Sigmoid colon (tissue), 7 donors: ENCODE measurements around the gene INF2. TPM values are rescaled to one million over a fixed set of nuclear protein-coding genes. Genes with fewer than 3 reads are reported as not detected.

ENCODE experiments used
- DNase-seq: peaks from one replicate; pipeline ENCODE4 v3.0.0-alpha.2; 2019
- H3K27ac ChIP-seq, 4 donors: fragments of 200-600 bp; sonication (generic); one replicate each; pipeline ENCODE4 v1.5.1; 2016 to 2019; ENCODE audit warnings: mild to moderate bottlenecking in 1 of 4
- H3K27me3 ChIP-seq, 3 donors: fragments of 200-600 bp; sonication (generic); one replicate each; pipeline ENCODE4 v1.5.1; 2019; ENCODE audit warnings: mild to moderate bottlenecking in 1 of 3
- H3K36me3 ChIP-seq, 4 donors: fragments of 200-600 bp; sonication (generic); one replicate each; pipeline ENCODE4 v1.5.1; 2016 to 2019
- H3K4me1 ChIP-seq, 4 donors: fragments of 200-600 bp; sonication (generic); one replicate each; pipeline ENCODE4 v1.5.1; 2017 to 2019
- H3K4me3 ChIP-seq, 4 donors: fragments of 200-600 bp; sonication (generic); one replicate each; pipeline ENCODE4 v1.5.1; 2017 to 2019; ENCODE audit warnings: mild to moderate bottlenecking in 2 of 4, moderate library complexity in 1 of 4
- H3K9me3 ChIP-seq, 4 donors: fragments of 200-600 bp in 3 of 4; sonication (generic) in 3 of 4; one replicate each; pipeline versions ENCODE4 v1.5.1 to v1.6.1; 2013 to 2019
- EP300 ChIP-seq, 4 donors: sonication (generic); formaldehyde crosslinking; IDR thresholded peaks; one replicate each; pipeline ENCODE4 v1.6.1; 2017; ENCODE audit warnings: antibody characterized with exemption in 4 of 4
- POLR2A ChIP-seq, 2 donors: fragments of 450-650 bp; IDR thresholded peaks; one replicate each; pipeline ENCODE4 v1.6.1; 2016; ENCODE audit warnings: antibody characterized with exemption in 2 of 2, mild to moderate bottlenecking in 2 of 2, moderate library complexity in 2 of 2
- POLR2AphosphoS5 ChIP-seq, 4 donors: sonication (generic); formaldehyde crosslinking; IDR thresholded peaks; one replicate each; pipeline ENCODE4 v1.6.1; 2017; ENCODE audit warnings: antibody characterized with exemption in 4 of 4
- WGBS, 2 donors: extraction: QIAGEN DNeasy Blood & Tissue Kit; methylation state at CpG; one replicate each; pipeline ENCODE4 v1.1.7; 2013; 5-methylcytosine and 5-hydroxymethylcytosine counted together
- intact Hi-C: fragments of 100-400 bp; cut with DNase I; formaldehyde crosslinking; loops from one replicate; pipeline ENCODE4 v1.15.1; 2023
- polyA plus RNA-seq, 3 donors: library from polyadenylated mRNA; stranded (reverse); fragments of 200-250 nt; gene quantifications; one replicate each; pipeline ENCODE4 v1.2.3, GENCODE V29; 2013
- total RNA-seq, 4 donors: library from RNA; depleted of rRNA; stranded (reverse); fragments of >200 nt; gene quantifications; one replicate each; pipeline ENCODE4 v1.1.0, GENCODE V29; 2016
- TF ChIP-seq, protein P1 (sequence below), 4 experiments: fragments of 450-650 bp in 3 of 4; fragments of 200-600 bp in 1 of 4; IDR thresholded peaks; one replicate each; pipeline ENCODE4 v1.5.1; 2016 to 2019; ENCODE audit warnings: antibody characterized with exemption in 4 of 4, mild to moderate bottlenecking in 3 of 4, moderate library complexity in 2 of 4
- donor health status: healthy with polysubstance abuse.
- donor health status: Bipolar disorder and iron deficiency.
- donor health status: healthy.

Gene INF2
- total and polyA plus RNA-seq, 7 donors, result 26.3 to 169 (median 67.0) TPM

GRCh38 chr14:104692939-104693315, 3.5 kb downstream of the INF2 start:
- WGBS, 2 donors, result 84 to 85% methylated on average over 5 of the region's 5 CpGs
- H3K4me1 ChIP-seq, result peaks cover 0 to 96% (median 93%) of the 10 kb centered on the region in 4 donors
- intact Hi-C loops, result no loop called here
- peaks cover 0 to 17% (median 0%) of the 10 kb centered on the region in 4 donors for H3K36me3 ChIP-seq
- no peaks in the 10 kb centered on the region for H3K9me3 ChIP-seq
- H3K27ac ChIP-seq, result peak overlapping the region in 3 of 4 donors; percentile 47 to 90 (median 82)
- no peak overlapping the region for H3K4me3 ChIP-seq
- no peak for DNase-seq
- no peak for TF ChIP-seq EP300 (IDR thresholded peaks at IDR 0.05)
- TF ChIP-seq, protein P1, sequence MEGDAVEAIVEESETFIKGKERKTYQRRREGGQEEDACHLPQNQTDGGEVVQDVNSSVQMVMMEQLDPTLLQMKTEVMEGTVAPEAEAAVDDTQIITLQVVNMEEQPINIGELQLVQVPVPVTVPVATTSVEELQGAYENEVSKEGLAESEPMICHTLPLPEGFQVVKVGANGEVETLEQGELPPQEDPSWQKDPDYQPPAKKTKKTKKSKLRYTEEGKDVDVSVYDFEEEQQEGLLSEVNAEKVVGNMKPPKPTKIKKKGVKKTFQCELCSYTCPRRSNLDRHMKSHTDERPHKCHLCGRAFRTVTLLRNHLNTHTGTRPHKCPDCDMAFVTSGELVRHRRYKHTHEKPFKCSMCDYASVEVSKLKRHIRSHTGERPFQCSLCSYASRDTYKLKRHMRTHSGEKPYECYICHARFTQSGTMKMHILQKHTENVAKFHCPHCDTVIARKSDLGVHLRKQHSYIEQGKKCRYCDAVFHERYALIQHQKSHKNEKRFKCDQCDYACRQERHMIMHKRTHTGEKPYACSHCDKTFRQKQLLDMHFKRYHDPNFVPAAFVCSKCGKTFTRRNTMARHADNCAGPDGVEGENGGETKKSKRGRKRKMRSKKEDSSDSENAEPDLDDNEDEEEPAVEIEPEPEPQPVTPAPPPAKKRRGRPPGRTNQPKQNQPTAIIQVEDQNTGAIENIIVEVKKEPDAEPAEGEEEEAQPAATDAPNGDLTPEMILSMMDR (IDR thresholded peaks at IDR 0.05), result no peak
- TF ChIP-seq POLR2A (IDR thresholded peaks at IDR 0.05), result no peak
- no peak for TF ChIP-seq POLR2AphosphoS5 (IDR thresholded peaks at IDR 0.05)
- no peaks in the 10 kb centered on the region for H3K27me3 ChIP-seq

GRCh38 chr14:104693482-104694431, 4.3 kb downstream of the INF2 start:
- Histone ChIP-seq H3K27me3 (no peaks in the 10 kb centered on the region), H3K4me3 (no peak overlapping the region), H3K4me1 (peaks cover 0 to 96% (median 93%) of the 10 kb centered on the region in 4 donors), H3K27ac (peak overlapping the region; percentile 62 to 90 (median 76)), H3K36me3 (peaks cover 0 to 17% (median 0%) of the 10 kb centered on the region in 4 donors), H3K9me3 (no peaks in the 10 kb centered on the region)
- DNase-seq, result no peak
- 81 to 91% methylated on average over 26 of the region's 26 CpGs for WGBS, 2 donors
- TF ChIP-seq, protein P1 (IDR thresholded peaks at IDR 0.05), result no peak
- TF ChIP-seq POLR2AphosphoS5 (IDR thresholded peaks at IDR 0.05), result no peak
- no peak for TF ChIP-seq EP300 (IDR thresholded peaks at IDR 0.05)
- no peak for TF ChIP-seq POLR2A (IDR thresholded peaks at IDR 0.05)
- intact Hi-C loops, result no loop called here

DNA sequence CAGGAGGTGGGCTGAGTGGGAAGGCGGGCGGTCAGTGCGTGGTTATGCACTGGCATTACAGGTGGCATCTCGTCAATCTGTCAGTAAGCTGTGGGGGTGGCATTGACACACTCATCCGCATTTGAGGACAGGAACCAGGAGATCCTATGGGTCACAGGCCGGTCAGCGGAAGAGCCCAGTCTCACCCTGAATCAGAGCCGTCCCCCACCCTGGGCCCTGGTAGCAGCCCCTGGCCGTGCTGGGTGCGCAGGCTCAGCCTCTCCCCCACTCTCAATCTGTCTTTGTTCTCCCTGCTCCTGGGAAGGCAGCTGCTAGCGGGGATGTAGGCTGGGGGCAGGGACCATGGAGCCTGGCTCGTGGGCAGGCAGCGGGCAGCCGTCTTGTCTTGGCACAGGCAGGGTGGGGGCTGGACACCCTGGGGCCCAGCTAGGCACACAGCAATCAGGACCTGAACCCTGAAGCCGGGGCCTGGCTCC, 5.1 kb downstream of the INF2 start:
- H3K4me3 ChIP-seq, result no peak overlapping the region
- no peaks in the 10 kb centered on the region for H3K9me3 ChIP-seq
- WGBS, 2 donors, result 88% methylated on average over 15 of the region's 15 CpGs
- TF ChIP-seq, protein P1 (IDR thresholded peaks at IDR 0.05), result no peak
- TF ChIP-seq EP300 (IDR thresholded peaks at IDR 0.05) (no peak), POLR2AphosphoS5 (IDR thresholded peaks at IDR 0.05) (no peak), POLR2A (IDR thresholded peaks at IDR 0.05) (no peak)
- H3K4me1 ChIP-seq, result peaks cover 0 to 97% (median 96%) of the 10 kb centered on the region in 4 donors
- intact Hi-C loops, result no loop called here
- H3K27ac ChIP-seq, result peak overlapping the region; percentile 62 to 90 (median 76)
- H3K36me3 ChIP-seq, result peaks cover 0 to 17% (median 0%) of the 10 kb centered on the region in 4 donors
- no peaks in the 10 kb centered on the region for H3K27me3 ChIP-seq
- DNase-seq, result no peak

GRCh38 chr14:104694991-104695659, 5.7 kb downstream of the INF2 start:
- no peak for DNase-seq
- TF ChIP-seq EP300 (IDR thresholded peaks at IDR 0.05) (no peak), POLR2A (IDR thresholded peaks at IDR 0.05) (no peak), POLR2AphosphoS5 (IDR thresholded peaks at IDR 0.05) (no peak)
- TF ChIP-seq, protein P1 (IDR thresholded peaks at IDR 0.05), result no peak
- no peaks in the 10 kb centered on the region for H3K9me3 ChIP-seq
- peak overlapping the region; percentile 62 to 90 (median 76) for H3K27ac ChIP-seq
- H3K36me3 ChIP-seq, result peaks cover 0 to 17% (median 0%) of the 10 kb centered on the region in 4 donors
- intact Hi-C loops, result no loop called here
- 55 to 73% methylated on average over 19 of the region's 19 CpGs for WGBS, 2 donors
- peaks cover 0 to 100% (median 100%) of the 10 kb centered on the region in 4 donors for H3K4me1 ChIP-seq
- peak overlapping the region in 1 of 4 donors; percentile 4 for H3K4me3 ChIP-seq
- H3K27me3 ChIP-seq, result no peaks in the 10 kb centered on the region
